ENCODE results near the gene GRHL1. TPM values are rescaled to one million over a fixed set of nuclear protein-coding genes. Genes with fewer than 3 reads are reported as not detected.

The GRHL1 gene
- polyA plus RNA-seq, 1 donor (not counting 4 experiments of a cell fraction or from before 2014, with no cell fraction given), result 7.8 TPM

DNA sequence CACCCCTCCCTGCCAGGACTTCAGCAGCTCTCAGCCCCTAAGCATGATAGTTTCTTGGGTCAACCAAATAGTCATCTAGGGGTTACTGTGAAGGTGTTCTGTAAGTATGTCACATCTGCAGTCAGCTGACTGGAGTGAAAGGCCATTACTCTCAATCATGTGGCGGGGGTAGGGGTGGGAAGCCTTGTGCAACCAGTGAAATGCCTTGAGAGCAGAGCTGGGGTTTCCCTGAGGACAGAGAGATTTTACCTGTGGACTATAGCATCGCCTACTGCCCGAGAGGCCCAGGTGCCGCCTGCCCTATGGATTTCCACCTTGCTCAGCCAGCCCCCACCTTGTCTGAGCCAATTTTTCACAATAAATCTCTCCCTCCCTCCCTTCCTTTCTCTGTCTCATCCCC is 71.0 kb downstream of the GRHL1 start:
- no peaks in the 10 kb centered on the region for H3K79me2 ChIP-seq (ENCODE audit: control insufficient read depth, insufficient read depth, low read length)
- no peaks in the 10 kb centered on the region for H3K9me1 ChIP-seq (ENCODE audit: control insufficient read depth, extremely low read depth, insufficient read depth, low read length)
- H3K4me3 ChIP-seq (ENCODE audit: control insufficient read depth in 2 of 3, extremely low read depth in 1 of 3, insufficient read depth in 2 of 3, low read depth in 1 of 3, low read length in 3 of 3), result no peak overlapping the region
- DNase-seq (ENCODE audit: low read depth, low spot score) (no peak), FAIRE-seq (no peak)
- H3K36me3 ChIP-seq (ENCODE audit: control insufficient read depth in 2 of 2, extremely low read depth in 1 of 2, insufficient read depth in 2 of 2, low read length in 2 of 2), result no peaks in the 10 kb centered on the region
- no peak overlapping the region for H2AFZ ChIP-seq (ENCODE audit: control insufficient read depth, low read length)
- H3K9me3 ChIP-seq (ENCODE audit: control insufficient read depth, low read depth, low read length), result no peaks in the 10 kb centered on the region
- dilution Hi-C loops (cut with MboI; ENCODE audit: extremely low pct_ligation_motif_present, low sequenced_read_pairs), result no loop called here
- H4K20me1 ChIP-seq (ENCODE audit: control insufficient read depth, extremely low read depth, insufficient read depth, low read length), result no peaks in the 10 kb centered on the region
- H3K4me2 ChIP-seq (ENCODE audit: control insufficient read depth, extremely low read depth, insufficient read depth, low read depth, low read length), result no peak overlapping the region
- H3K27me3 ChIP-seq (ENCODE audit: control insufficient read depth, extremely low read depth, insufficient read depth, low read length), result no peaks in the 10 kb centered on the region
- H3K4me1 ChIP-seq (ENCODE audit: control insufficient read depth, extremely low read depth, insufficient read depth, low read length), result peaks cover 18% of the 10 kb centered on the region
- no peak for TF ChIP-seq EZH2 (IDR thresholded peaks at IDR 0.05; ENCODE audit: low read length)
- TF ChIP-seq, protein P1, sequence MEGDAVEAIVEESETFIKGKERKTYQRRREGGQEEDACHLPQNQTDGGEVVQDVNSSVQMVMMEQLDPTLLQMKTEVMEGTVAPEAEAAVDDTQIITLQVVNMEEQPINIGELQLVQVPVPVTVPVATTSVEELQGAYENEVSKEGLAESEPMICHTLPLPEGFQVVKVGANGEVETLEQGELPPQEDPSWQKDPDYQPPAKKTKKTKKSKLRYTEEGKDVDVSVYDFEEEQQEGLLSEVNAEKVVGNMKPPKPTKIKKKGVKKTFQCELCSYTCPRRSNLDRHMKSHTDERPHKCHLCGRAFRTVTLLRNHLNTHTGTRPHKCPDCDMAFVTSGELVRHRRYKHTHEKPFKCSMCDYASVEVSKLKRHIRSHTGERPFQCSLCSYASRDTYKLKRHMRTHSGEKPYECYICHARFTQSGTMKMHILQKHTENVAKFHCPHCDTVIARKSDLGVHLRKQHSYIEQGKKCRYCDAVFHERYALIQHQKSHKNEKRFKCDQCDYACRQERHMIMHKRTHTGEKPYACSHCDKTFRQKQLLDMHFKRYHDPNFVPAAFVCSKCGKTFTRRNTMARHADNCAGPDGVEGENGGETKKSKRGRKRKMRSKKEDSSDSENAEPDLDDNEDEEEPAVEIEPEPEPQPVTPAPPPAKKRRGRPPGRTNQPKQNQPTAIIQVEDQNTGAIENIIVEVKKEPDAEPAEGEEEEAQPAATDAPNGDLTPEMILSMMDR (optimal IDR thresholded peaks at IDR 0.05 in 1 of 3, IDR thresholded peaks at IDR 0.05 in 1 of 3, conservative IDR thresholded peaks at IDR 0.05 in 1 of 3; ENCODE audit: extremely low read depth in 1 of 3, insufficient read depth in 2 of 3, low read length in 3 of 3), result no peak
- no peak overlapping the region for H3K27ac ChIP-seq (ENCODE audit: control insufficient read depth, insufficient read depth, low read length)
- no peak overlapping the region for H3K9ac ChIP-seq (ENCODE audit: control insufficient read depth, extremely low read depth, insufficient read depth, low read length)

DNA sequence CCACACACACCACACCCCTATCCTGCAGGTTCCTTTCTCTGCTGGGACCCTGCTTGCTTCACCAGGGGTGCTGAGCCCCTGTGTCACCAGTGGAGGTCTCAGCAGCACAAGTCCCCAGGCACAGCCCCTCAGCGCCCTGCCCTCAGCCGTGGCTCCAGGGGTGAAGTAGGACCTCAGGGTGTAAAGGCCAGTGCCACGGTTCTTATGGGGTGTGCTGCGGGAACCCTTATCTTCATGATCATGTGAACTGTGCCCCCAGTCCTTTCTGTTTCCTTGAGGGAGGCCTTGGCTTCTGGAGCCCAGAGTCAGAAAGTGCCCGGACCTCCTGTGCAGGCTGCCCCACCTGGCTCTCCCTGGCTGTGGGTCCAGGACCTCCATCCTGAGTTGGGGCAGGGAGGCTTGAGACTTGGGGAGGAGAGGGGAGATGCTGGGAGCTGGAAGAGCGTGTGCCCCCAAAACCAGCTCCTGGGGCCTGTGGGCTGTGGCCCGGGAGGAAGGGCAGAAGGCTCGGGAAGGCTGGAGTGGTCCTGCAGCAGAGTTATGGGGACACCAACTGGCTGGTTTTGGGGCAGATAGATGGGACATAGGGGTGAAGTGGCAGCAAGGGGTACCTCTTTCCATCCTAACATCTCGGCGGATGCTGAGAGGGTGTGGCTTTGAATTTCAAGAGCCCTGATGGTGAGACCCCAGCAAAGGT is 71.6 kb downstream of the GRHL1 start:
- Histone ChIP-seq H3K4me2 (ENCODE audit: control insufficient read depth, extremely low read depth, insufficient read depth, low read depth, low read length) (no peak overlapping the region), H3K9me3 (ENCODE audit: control insufficient read depth, low read depth, low read length) (no peaks in the 10 kb centered on the region), H3K9ac (ENCODE audit: control insufficient read depth, extremely low read depth, insufficient read depth, low read length) (no peak overlapping the region), H2AFZ (ENCODE audit: control insufficient read depth, low read length) (no peak overlapping the region), H3K27ac (ENCODE audit: control insufficient read depth, insufficient read depth, low read length) (no peak overlapping the region), H3K9me1 (ENCODE audit: control insufficient read depth, extremely low read depth, insufficient read depth, low read length) (no peaks in the 10 kb centered on the region), H3K4me3 (ENCODE audit: control insufficient read depth in 2 of 3, extremely low read depth in 1 of 3, insufficient read depth in 2 of 3, low read depth in 1 of 3, low read length in 3 of 3) (no peak overlapping the region), H3K27me3 (ENCODE audit: control insufficient read depth, extremely low read depth, insufficient read depth, low read length) (no peaks in the 10 kb centered on the region), H3K36me3 (ENCODE audit: control insufficient read depth in 2 of 2, extremely low read depth in 1 of 2, insufficient read depth in 2 of 2, low read length in 2 of 2) (no peaks in the 10 kb centered on the region), H4K20me1 (ENCODE audit: control insufficient read depth, extremely low read depth, insufficient read depth, low read length) (no peaks in the 10 kb centered on the region), H3K4me1 (ENCODE audit: control insufficient read depth, extremely low read depth, insufficient read depth, low read length) (peaks cover 18% of the 10 kb centered on the region), H3K79me2 (ENCODE audit: control insufficient read depth, insufficient read depth, low read length) (no peaks in the 10 kb centered on the region)
- no peak for TF ChIP-seq EZH2 (IDR thresholded peaks at IDR 0.05; ENCODE audit: low read length)
- TF ChIP-seq, protein P1 (optimal IDR thresholded peaks at IDR 0.05 in 1 of 3, IDR thresholded peaks at IDR 0.05 in 1 of 3, conservative IDR thresholded peaks at IDR 0.05 in 1 of 3; ENCODE audit: extremely low read depth in 1 of 3, insufficient read depth in 2 of 3, low read length in 3 of 3), result peak in 1 of 3 experiments; percentile 30
- no peak for DNase-seq (ENCODE audit: low read depth, low spot score)
- FAIRE-seq, result no peak
- dilution Hi-C loops (cut with MboI; ENCODE audit: extremely low pct_ligation_motif_present, low sequenced_read_pairs), result no loop called here
